Lower lobe of right lung (tissue), 2 donors: ENCODE data around the gene TBRG4. TPM values are rescaled to one million over a fixed set of nuclear protein-coding genes. Genes with fewer than 3 reads are reported as not detected.

Experiments
- ATAC-seq, 2 donors: fragments of 200-7000 bp; cut with Tn5 transposase; one replicate each; pipeline ENCODE4 v1.9.1; 2020 to 2022; ENCODE audit warnings: mild to moderate bottlenecking in 2 of 2, moderate library complexity in 2 of 2
- DNase-seq: peaks from one replicate; pipeline ENCODE4 v3.0.0-alpha.2; 2020
- H3K27ac ChIP-seq: fragments of 200-600 bp; one replicate; pipeline ENCODE4 v1.8.0; 2022
- H3K27me3 ChIP-seq: fragments of 200-600 bp; one replicate; pipeline ENCODE4 v1.8.0; 2022; ENCODE audit warnings: low read depth
- H3K36me3 ChIP-seq: fragments of 200-600 bp; one replicate; pipeline ENCODE4 v1.8.0; 2022; ENCODE audit warnings: mild to moderate bottlenecking
- H3K4me1 ChIP-seq: fragments of 200-600 bp; one replicate; pipeline ENCODE4 v1.8.0; 2022
- H3K4me3 ChIP-seq: fragments of 200-600 bp; one replicate; pipeline ENCODE4 v1.8.0; 2022; ENCODE audit warnings: mild to moderate bottlenecking
- H3K9me3 ChIP-seq: fragments of 200-600 bp; one replicate; pipeline ENCODE4 v1.8.0; 2022
- CTCF ChIP-seq: fragments of 200-600 bp; IDR thresholded peaks from one replicate; pipeline ENCODE4 v1.8.0; 2022; ENCODE audit warnings: antibody characterized with exemption, mild to moderate bottlenecking
- intact Hi-C: fragments of 100-400 bp; cut with DNase I; formaldehyde crosslinking; loops from one replicate; pipeline ENCODE4 v1.11.0; 2022
- total RNA-seq: library from RNA; stranded (reverse); fragmentation: NEBNext Ultra II Directional; extraction: Animal tissue kit (Norgen Biotek cat#: 25700); gene quantifications from one replicate; pipeline ENCODE4 v1.2.1, GENCODE V29; 2021
- donor health status: DM: no; HTN: yes; CAD: no; lungs with severe emphysema.

TBRG4 gene
- total RNA-seq, 1 donor from 2014 or later: 54.3 TPM

- no peak for DNase-seq
- ATAC-seq: no peak
These were observed 25.8 kb downstream of the TBRG4 start for GRCh38 chr7:45085619-45086200.

DNA sequence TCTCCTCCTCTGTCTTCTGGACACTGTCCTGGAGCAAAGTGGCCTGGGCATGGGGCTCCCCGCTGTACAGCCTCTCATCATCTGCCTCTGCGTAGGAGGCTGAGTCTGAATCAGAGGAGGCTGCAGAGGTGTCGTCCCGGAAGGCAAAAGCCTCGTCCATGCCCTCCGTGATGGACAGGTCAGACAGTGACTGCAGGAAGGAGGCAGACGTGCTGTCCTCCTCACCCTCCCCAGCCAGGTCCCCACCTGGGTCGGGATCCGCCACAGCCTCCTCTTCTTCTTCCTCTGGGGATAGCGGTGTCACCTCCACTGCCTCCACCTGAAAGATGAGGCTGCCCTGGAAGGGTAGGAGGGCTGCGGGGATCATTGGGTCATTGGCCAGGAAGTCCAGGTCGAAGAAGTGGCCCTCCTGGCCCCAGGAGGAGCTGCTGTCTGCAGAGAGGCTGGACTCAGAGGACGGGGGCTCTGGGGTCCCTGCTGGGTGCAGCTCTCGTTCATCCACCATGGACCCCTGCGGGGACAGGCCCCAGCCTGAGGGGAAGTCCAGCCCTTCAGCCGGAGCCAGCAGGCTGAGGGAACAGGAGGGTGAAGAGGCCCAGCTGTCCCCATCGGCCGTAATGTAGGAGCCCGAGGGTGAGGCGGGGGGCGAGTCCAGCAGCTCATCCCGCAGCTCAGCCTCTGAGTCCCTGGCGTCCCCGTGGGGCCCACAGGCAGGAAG, 26.4 kb downstream of the TBRG4 start:
- no peak overlapping the region for H3K27ac ChIP-seq
- no peak for ATAC-seq
- no peak for DNase-seq
- peaks cover 14% of the 10 kb centered on the region for H3K4me1 ChIP-seq
- peaks cover 11% of the 10 kb centered on the region for H3K27me3 ChIP-seq
- intact Hi-C loops: no loop called here
- H3K9me3 ChIP-seq: no peaks in the 10 kb centered on the region
- no peaks in the 10 kb centered on the region for H3K36me3 ChIP-seq
- no peak overlapping the region for H3K4me3 ChIP-seq
- no peak for TF ChIP-seq CTCF

More at GRCh38 chr7:45085619-45086200, 25.8 kb downstream of the TBRG4 start:
- no peaks in the 10 kb centered on the region for H3K36me3 ChIP-seq
- peaks cover 11% of the 10 kb centered on the region for H3K27me3 ChIP-seq
- H3K4me3 ChIP-seq: no peak overlapping the region
- intact Hi-C loops: no loop called here
- no peaks in the 10 kb centered on the region for H3K9me3 ChIP-seq
- no peak overlapping the region for H3K27ac ChIP-seq
- TF ChIP-seq CTCF: no peak
- peaks cover 14% of the 10 kb centered on the region for H3K4me1 ChIP-seq

DNA sequence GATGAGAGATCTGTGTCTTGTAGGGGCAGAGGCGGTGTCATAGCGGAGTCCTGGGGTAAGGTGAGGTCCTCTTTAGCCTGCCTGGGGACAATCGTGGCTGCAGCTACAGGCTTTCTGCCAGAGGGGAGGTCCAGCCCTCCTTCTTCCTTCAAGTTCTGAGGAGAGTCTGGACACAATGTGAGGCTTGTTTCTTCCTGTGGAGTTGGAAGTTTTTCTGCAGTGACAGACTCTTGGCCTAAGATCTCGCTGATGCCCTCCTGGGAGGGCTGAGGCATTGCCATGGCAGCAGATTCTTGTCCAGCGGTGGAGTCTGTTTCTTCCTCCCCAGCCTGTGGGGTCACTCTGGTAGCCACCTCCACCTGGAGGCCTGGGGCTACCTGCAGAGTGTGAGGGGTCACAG, 27.2 kb downstream of the TBRG4 start:
- DNase-seq (no peak), ATAC-seq (no peak)
- H3K27me3 ChIP-seq: peaks cover 7% of the 10 kb centered on the region

GRCh38 chr7:45082831-45083331, 28.6 kb downstream of the TBRG4 start:
- Histone ChIP-seq H3K27me3 (no peaks in the 10 kb centered on the region), H3K9me3 (no peaks in the 10 kb centered on the region), H3K4me3 (no peak overlapping the region), H3K4me1 (no peaks in the 10 kb centered on the region), H3K36me3 (no peaks in the 10 kb centered on the region), H3K27ac (no peak overlapping the region)
- ATAC-seq (no peak), DNase-seq (no peak)
- intact Hi-C loops: no loop called here
- TF ChIP-seq CTCF: no peak

More for the DNA sequence above, 27.2 kb downstream of the TBRG4 start:
- Histone ChIP-seq H3K4me3 (no peak overlapping the region), H3K9me3 (no peaks in the 10 kb centered on the region), H3K4me1 (peaks cover 13% of the 10 kb centered on the region), H3K36me3 (no peaks in the 10 kb centered on the region), H3K27ac (no peak overlapping the region)
- intact Hi-C loops: no loop called here
- TF ChIP-seq CTCF: no peak

DNA sequence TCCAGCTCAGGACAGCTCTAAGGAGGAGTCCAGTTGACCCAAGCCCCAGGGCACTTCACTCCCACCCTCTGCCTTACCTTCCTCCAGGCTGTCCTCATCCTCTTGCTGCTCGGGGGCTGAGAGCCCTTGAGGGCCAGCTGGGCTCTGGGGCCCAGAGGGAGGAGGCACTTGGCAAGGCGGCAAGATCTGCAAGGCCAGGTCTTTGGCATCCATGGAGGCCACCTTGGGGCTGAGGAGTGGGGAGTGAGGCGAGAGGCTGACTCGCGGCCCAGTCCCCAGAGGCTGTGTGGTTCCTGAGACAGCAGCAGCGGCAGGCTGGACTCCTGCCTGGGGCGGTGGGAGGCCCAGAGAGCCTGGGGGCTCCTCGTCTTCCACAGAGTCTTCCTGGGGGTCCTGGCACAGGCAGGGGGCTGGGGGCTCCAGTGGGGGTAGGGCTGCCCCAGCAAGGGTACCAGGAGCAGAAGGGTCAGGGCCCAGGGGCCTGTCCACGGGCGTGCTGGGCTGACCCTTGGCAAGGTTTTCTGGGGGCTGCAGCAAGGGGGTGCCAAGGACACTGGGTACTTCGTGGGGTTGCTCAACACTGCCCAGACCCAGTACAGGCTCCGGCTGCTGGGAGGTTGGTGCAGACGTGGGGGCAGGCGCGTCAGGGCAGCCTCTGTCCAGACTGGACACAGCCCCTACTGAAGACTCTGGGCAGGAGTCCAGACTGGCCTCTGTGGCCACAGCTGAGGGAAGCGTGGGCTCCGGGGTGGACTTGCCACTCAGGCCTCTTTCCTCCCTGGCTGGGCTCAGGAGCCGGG, 29.3 kb downstream of the TBRG4 start:
- DNase-seq: no peak
- Histone ChIP-seq H3K4me3 (no peak overlapping the region), H3K36me3 (peaks cover 6% of the 10 kb centered on the region), H3K27me3 (no peaks in the 10 kb centered on the region), H3K4me1 (no peaks in the 10 kb centered on the region), H3K9me3 (no peaks in the 10 kb centered on the region), H3K27ac (no peak overlapping the region)
- intact Hi-C loops: no loop called here
- peak in 1 of 2 donors; percentile 9 for ATAC-seq
- TF ChIP-seq CTCF: no peak
